ENCODE measurements around the gene SPATA22.

GRCh38 chr17:3471599-3471998 is at the start of gene SPATA22:
- TF ChIP-seq CTCF (IDR thresholded peaks at IDR 0.05) = no peak
- no peak for TF ChIP-seq POLR2A (IDR thresholded peaks at IDR 0.05)

Measured in adrenal gland (tissue), 5 donors.